GM12873 (cell line): ENCODE measurements around the gene DENND6B.

Source experiments
- CTCF ChIP-seq: IDR thresholded peaks from 2 replicates; pipeline ENCODE4 v1.5.1; 2012; ENCODE audit warnings: low read depth, mild to moderate bottlenecking, moderate library complexity, low read length, control low read depth; ENCODE audit not compliant: insufficient read depth; ENCODE audit errors: missing control alignments

Gene DENND6B

DNA sequence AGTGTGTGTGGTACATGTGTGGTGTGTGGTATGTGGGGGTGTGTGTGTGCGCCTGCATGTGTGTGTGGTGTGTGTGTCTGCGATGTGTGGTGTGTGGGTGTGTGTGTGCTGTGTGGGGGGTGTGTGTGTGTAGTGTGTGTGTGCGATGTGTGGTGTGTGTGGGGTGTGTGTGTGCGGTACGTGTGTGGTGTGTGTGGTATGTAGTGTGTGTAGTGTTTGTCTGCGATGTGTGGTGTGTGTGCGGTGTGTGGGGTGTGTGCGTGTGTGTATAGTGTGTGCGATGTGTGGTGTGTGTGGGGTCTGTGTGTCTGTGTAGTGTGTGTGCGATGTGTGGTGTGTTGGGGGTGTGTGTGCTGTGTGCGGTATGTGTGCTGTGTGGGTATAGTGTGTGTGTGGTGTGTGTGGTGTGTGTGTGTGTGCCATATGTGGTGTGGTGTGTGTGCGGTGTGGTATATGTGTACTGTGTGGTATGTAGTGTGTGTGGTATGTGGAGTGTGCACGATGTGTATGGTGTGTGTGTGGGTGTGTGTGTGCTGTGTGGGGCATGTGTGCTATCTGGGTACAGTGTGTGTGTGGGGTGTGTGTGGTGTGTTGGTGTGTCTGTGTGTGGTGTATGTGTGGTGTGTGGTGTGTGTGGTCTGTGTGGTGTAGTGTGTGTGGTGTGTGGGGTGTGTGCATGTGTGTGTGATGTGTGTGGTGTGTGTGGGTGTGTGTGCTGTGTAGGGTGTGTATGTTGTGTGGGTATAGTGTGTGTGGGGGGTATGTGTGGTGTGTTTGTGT is 10.6 kb upstream of the DENND6B start:
- no peak for TF ChIP-seq CTCF

DNA sequence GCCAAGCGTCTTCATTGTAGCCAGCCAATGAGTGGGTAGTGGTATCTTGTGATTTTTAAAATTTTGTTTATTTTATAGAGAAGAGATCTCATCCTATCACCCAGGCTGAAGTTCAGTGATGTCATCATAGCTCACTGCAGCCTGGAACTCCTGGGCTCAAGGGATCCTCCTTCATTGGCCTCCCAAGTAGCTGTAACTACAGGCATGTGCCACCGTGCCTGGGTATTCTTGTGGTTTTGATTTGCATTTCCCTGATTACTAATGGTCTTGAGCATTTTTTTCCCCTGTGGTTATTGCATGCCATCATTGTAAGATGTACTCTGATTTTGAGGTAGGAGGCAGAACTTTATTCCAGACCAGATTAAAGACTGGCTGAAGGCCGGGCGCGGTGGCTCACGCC is 2.4 kb upstream of the DENND6B start:
- TF ChIP-seq CTCF, result no peak

DNA sequence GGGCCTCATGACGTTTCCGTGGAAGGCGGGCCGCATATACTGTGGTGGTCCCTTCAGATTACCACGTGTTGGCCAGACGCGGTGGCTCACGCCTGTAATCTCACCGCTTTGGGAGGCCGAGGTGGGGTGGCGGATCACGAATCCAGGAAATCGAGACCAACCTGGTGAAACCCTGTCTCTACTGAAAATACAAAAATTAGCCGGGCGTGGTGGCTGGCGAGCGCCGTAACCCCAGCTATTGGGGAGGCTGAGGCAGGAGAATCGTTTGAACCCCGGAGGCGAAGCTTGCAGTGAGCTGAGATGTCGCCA is 853 bp upstream of the DENND6B start:
- no peak for TF ChIP-seq CTCF

DNA sequence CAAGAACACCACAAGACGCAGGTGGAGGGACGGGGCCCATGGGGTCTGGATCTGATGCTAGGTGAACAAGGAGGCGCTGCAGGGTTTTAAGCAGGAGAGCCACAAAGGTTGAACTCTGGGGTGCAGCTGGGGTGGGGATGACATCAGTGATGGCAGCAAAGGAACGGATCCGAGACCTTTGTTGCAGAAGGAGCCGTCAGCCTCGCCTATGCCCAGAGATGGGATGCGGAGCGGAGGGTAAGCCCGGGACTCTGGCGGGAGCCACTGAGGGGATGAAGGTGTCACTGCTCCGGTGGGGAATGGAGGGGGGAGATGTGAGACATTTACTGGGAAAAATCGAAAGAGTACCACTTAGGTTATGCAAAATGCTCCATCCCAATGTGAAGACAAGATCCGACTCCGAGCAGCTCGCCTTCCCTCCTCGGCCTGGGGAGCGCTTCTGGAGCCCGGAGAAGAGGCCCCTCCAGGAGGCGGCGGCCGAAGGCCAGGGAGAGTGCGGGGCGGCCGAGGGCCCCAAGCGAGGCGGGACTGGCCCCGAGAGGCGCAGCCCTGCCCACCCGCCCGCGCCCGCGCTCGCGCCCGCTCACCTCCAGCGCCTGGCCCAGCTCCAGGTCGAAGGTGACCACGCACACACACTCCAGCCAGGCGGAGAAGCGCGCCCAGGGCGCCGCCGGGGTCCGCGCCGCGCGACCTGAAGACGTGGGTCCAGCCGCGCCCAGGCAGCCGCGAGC is 422 bp downstream of the DENND6B start:
- TF ChIP-seq CTCF, result no peak

GRCh38 chr22:50325444-50326224 is 1.2 kb downstream of the DENND6B start:
- TF ChIP-seq CTCF, result no peak

GRCh38 chr22:50323900-50324299 is 2.9 kb downstream of the DENND6B start:
- no peak for TF ChIP-seq CTCF

DNA sequence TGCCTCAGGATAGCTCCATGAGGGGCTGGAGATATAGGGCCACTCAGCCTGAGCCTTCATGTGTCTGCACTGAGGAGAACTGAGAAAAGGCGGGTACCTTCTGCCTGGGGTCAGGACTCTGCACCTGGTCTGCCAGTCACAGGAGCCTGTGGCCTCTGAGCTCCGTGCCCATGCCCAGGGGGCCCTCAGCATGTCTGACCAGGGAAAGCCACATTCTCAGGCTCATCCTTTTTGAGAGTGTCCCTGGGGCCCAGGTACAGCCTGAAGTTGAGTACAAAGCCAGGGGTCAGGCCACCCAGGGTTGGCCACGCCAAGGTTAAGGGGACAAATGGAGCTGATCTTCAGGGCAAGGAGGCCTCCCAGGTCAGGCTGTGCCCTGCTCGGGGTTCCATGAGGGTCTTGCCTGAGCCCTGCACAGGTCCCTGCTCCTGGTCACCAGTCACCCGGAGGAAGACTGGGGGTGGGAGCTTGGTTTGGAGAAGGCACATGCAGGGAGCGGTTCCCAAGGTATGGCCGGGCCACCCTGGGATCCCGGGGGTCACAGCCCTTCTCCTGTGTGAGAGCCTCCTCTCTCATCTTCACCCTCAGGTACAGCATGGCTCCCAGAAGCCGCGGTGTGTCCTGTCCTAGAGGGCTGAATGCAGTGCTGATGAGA is 6.0 kb downstream of the DENND6B start:
- no peak for TF ChIP-seq CTCF
